GM12873 (cell line): ENCODE results near the gene TTC9.

ENCODE experiments used
- CTCF ChIP-seq: IDR thresholded peaks from 2 replicates; pipeline ENCODE4 v1.5.1; 2012; ENCODE audit warnings: low read depth, mild to moderate bottlenecking, moderate library complexity, low read length, control low read depth; ENCODE audit not compliant: insufficient read depth; ENCODE audit errors: missing control alignments

TTC9 gene

GRCh38 chr14:70635971-70636595 lies 5.6 kb upstream of the TTC9 start:
- no peak for TF ChIP-seq CTCF

GRCh38 chr14:70638416-70638815 lies 3.3 kb upstream of the TTC9 start:
- no peak for TF ChIP-seq CTCF

DNA sequence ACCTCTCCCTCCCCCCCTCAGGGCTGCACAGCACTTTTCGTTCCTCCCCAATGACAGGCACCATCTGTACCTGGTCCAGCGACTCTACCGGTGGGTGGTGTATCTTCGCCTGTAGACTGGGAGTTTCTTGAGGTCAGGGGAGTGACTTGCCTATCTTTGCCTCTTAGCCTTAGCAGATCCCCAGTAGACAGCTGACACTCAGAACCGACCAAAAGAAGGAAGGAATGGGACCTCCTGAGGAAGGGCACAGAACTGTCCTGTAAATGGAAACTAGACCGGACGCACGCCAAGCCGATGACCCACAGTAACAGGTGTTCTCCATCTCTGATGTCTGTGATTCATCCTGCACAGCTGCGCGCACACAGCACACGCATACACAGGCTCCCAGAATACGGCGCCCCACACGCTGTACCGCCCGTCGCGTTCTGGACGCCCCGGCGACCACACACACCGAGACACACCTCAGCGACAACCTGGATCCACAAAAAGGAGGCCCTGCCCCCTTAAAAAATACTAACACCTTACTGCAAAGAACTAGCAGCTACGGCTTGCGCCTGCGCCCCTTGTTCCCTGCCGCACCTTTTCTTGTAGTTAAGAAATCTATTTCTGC lies 673 bp upstream of the TTC9 start:
- TF ChIP-seq CTCF, result peak; percentile 23

DNA sequence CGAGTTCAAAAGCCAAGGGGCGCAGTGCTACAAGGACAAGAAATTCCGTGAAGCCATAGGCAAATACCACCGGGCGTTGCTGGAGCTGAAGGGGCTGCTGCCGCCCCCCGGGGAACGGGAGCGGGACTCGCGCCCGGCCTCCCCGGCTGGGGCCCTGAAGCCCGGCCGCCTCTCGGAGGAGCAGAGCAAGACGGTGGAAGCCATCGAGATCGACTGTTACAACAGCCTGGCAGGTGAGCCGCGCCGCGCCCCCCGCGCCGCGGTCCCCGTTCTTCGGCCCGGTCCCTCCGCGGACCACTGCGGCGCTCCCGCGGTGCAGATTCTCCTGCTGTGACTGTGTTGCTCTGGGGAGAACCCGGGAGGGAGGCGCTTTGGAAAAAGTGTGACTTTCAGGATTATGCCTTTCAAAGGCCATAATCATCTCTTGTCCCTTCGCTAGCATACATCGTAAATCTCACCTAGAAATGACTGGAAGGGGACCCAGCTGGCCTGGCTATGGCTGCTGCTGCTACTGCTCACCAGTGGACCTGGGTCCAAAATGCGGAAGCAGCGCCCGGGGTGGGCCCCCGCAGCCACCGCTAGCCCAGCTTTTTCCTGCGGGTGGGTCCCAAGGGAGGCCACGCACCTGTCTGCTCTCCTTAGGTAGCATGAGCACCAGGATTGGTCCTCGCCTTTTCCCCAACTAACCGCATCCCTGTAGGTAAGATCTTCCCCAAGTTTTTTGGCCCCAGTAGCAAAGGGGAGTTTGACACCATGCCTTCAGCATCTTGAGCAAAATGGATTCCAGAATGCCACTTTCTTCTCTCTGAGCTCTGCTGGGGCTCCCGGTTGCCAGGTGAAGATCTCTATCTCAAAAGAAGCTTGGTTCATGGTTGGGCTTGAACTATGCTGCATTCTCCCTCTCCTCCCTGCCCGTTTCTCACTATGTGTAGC lies 853 bp downstream of the TTC9 start:
- no peak for TF ChIP-seq CTCF

GRCh38 chr14:70643967-70644366 lies 2.3 kb downstream of the TTC9 start:
- TF ChIP-seq CTCF, result no peak

GRCh38 chr14:70645892-70646291 lies 4.2 kb downstream of the TTC9 start:
- TF ChIP-seq CTCF, result no peak

DNA sequence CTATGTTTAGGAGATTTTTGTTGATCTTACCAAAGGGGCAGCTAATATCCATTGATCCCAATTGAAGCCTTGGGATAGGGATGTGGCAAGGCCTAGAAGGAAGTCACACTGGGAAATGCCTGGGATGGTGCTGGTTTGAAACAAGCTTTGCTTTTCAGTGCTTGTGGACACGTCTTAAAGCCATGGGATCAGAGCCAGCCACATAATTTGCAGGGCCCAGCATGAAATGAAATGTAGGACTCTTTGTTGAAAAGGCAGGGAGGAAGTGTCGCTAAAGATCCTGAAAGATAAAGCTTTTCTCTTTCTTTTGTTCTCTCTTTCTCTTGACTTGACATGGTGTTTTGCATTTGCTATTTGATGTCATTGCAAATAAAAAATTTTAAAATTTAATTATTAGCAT lies 5.0 kb downstream of the TTC9 start:
- TF ChIP-seq CTCF, result no peak
